Heart left ventricle (tissue), 16 donors: ENCODE data around the gene DPY19L3. TPM values are rescaled to one million over a fixed set of nuclear protein-coding genes. Genes with fewer than 3 reads are reported as not detected.

Experiments used
- ATAC-seq, 4 donors: fragments of 200-7000 bp; cut with Tn5 transposase; one replicate each; pipeline ENCODE4 v1.9.1; 2020 to 2022; ENCODE audit warnings: moderate library complexity in 4 of 4, mild to moderate bottlenecking in 3 of 4, moderate number of reproducible peaks in 1 of 4
- DNase-seq, 5 donors: peaks; one replicate each; pipeline ENCODE4 v3.0.0-alpha.2; 2020
- H3K27ac ChIP-seq, 12 donors: fragments of 200-600 bp; sonication (generic) in 4 of 12; one replicate each; pipeline versions ENCODE4 v1.5.0 to v1.8.0; 2016 to 2022; ENCODE audit warnings: mild to moderate bottlenecking in 2 of 12
- H3K27me3 ChIP-seq, 9 donors: fragments of 200-600 bp; sonication (generic) in 2 of 9; one replicate each; pipeline versions ENCODE4 v1.5.1 to v1.8.0; 2016 to 2022; ENCODE audit warnings: mild to moderate bottlenecking in 3 of 9
- H3K36me3 ChIP-seq, 9 donors: fragments of 200-600 bp; sonication (generic) in 2 of 9; one replicate each; pipeline versions ENCODE4 v1.5.0 to v1.8.0; 2018 to 2022; ENCODE audit warnings: mild to moderate bottlenecking in 2 of 9
- H3K4me1 ChIP-seq, 12 donors: fragments of 200-600 bp; sonication (generic) in 4 of 12; one replicate each; pipeline versions ENCODE4 v1.5.0 to v1.8.0; 2016 to 2022; ENCODE audit warnings: mild to moderate bottlenecking in 3 of 12
- H3K4me3 ChIP-seq, 12 donors: fragments of 200-600 bp; sonication (generic) in 4 of 12; one replicate each; pipeline versions ENCODE4 v1.5.0 to v1.8.0; 2017 to 2022; ENCODE audit warnings: mild to moderate bottlenecking in 9 of 12, moderate library complexity in 4 of 12
- H3K9me3 ChIP-seq, 12 donors: fragments of 200-600 bp; sonication (generic) in 4 of 12; one replicate each; pipeline versions ENCODE4 v1.5.0 to v1.8.0; 2016 to 2022; ENCODE audit warnings: mild to moderate bottlenecking in 1 of 12
- CTCF ChIP-seq, 12 donors: fragments of 200-600 bp; sonication (generic) in 4 of 12; IDR thresholded peaks; one replicate each; pipeline versions ENCODE4 v1.5.0 to v1.8.0; 2018 to 2022; ENCODE audit warnings: antibody characterized with exemption in 12 of 12, mild to moderate bottlenecking in 5 of 12
- POLR2A ChIP-seq, 2 donors: fragments of 450-650 bp; IDR thresholded peaks; one replicate each; pipeline ENCODE4 v1.6.1; 2017; ENCODE audit warnings: antibody characterized with exemption in 2 of 2, mild to moderate bottlenecking in 2 of 2, moderate library complexity in 2 of 2
- WGBS, 4 donors: extraction: QIAGEN DNeasy Blood & Tissue Kit in 2 of 4; methylation state at CpG; one replicate each; pipeline versions ENCODE4 v1.1.5 to v1.1.7; 2013 to 2018; 5-methylcytosine and 5-hydroxymethylcytosine counted together
- intact Hi-C, 10 donors: fragments of 100-400 bp; cut with DNase I; formaldehyde crosslinking; loops; one replicate each; pipeline versions ENCODE4 v1.11.1 to v1.14.2; 2022
- polyA plus RNA-seq, 2 donors: library from polyadenylated mRNA; stranded (reverse); fragments of 200-250 nt; gene quantifications; one replicate each; pipeline ENCODE4 v1.2.3, GENCODE V29; 2013
- total RNA-seq, 9 donors: library from RNA; depleted of rRNA in 2 of 9; stranded (reverse); fragments of >200 nt in 2 of 9; fragmentation: NEBNext Ultra II Directional in 3 of 9; extraction: Animal tissue kit (Norgen Biotek cat#: 25700) in 3 of 9; gene quantifications; one replicate each; pipeline versions ENCODE4 v1.1.0 to v1.2.4, GENCODE V29; 2016 to 2023
- donor health status: ischemic (EF 13 %, LVEDD 7.1; RV severe dilation, severe dysfunction).
- donor health status: healthy with polysubstance abuse.
- donor health status: DM: no; HTN: yes; CAD: no.
- donor health status: DM: no; HTN: no; CAD: no.
- donor health status: ischemic (EF 25% LVEDD 6.9; RV normal size, moderate dysfunction).
- donor health status: ischemic (EF 25% LVEDD 5.7; RV mildly dilated, moderate dysfunction).
- donor health status: healthy.
- donor health status: DM: yes; HTN: yes; CAD: no.
- donor health status: ischemic (EF 35%, LVEDD 5.7; RV mildly dilated, moderate dysfunction).
- donor health status: nonischemic (EF 11% LVEDD 7.7; RV severe dilation, severe dysfunction).
- donor health status: DM: yes; HTN: yes; CAD: no.
- donor health status: PGD.
- donor health status: ischemic (EF 29% LVEDD 5.4; RV normal size, mild dysfunction).
- donor health status: nonischemic (EF 23%, LVEDD 6.1; RV moderate dilation, normal function).

DPY19L3 gene
- total and polyA plus RNA-seq, 11 donors = 1.5 to 15.2 (median 5.3) TPM

GRCh38 chr19:32407004-32407992, 1.7 kb downstream of the DPY19L3 start:
- Histone ChIP-seq H3K9me3 (no peaks in the 10 kb centered on the region), H3K4me1 (peaks cover 0 to 26% (median 14%) of the 10 kb centered on the region in 12 donors), H3K27ac (peak overlapping the region in 2 of 12 donors; percentile 98), H3K27me3 (no peaks in the 10 kb centered on the region), H3K4me3 (peak overlapping the region in 9 of 12 donors; percentile 75 to 97 (median 87)), H3K36me3 (peaks cover 0 to 41% (median 30%) of the 10 kb centered on the region in 9 donors)
- 80 to 84% (median 81%) methylated on average over 19 of the region's 19 CpGs for WGBS, 4 donors
- DNase-seq (peak in 1 of 5 donors; percentile 41), ATAC-seq (no peak)
- TF ChIP-seq POLR2A (IDR thresholded peaks at IDR 0.05) (no peak), CTCF (IDR thresholded peaks at IDR 0.05) (no peak)
- intact Hi-C loops = loop anchor here in 6 of 10 donors (5.0 to 10.0 kb wide), 4 partner anchors 60 to 168 kb away; partner anchors contain the start of gene ZNF507 (in 5 of the 6)

- 54 to 65% (median 64%) methylated on average over 5 of the region's 5 CpGs for WGBS, 4 donors
- intact Hi-C loops = no loop called here
- peaks cover 0 to 56% (median 39%) of the 10 kb centered on the region in 9 donors for H3K36me3 ChIP-seq
Observed at GRCh38 chr19:32415246-32415645, 9.7 kb downstream of the DPY19L3 start.

GRCh38 chr19:32415669-32416068, 10.1 kb downstream of the DPY19L3 start:
- no peak for DNase-seq
- Histone ChIP-seq H3K4me3 (no peak overlapping the region), H3K9me3 (no peaks in the 10 kb centered on the region), H3K4me1 (no peaks in the 10 kb centered on the region), H3K27ac (no peak overlapping the region), H3K27me3 (no peaks in the 10 kb centered on the region), H3K36me3 (peaks cover 0 to 52% (median 36%) of the 10 kb centered on the region in 9 donors)
- WGBS, 4 donors = 92 to 95% (median 93%) methylated on average over 5 of the region's 5 CpGs
- intact Hi-C loops = no loop called here
- TF ChIP-seq POLR2A (IDR thresholded peaks at IDR 0.05) (no peak), CTCF (IDR thresholded peaks at IDR 0.05) (no peak)
- ATAC-seq = no peak

More at GRCh38 chr19:32415246-32415645, 9.7 kb downstream of the DPY19L3 start:
- TF ChIP-seq CTCF (IDR thresholded peaks at IDR 0.05) = no peak
- TF ChIP-seq POLR2A (IDR thresholded peaks at IDR 0.05) = no peak
- H3K27ac ChIP-seq = no peak overlapping the region
- no peak for DNase-seq
- ATAC-seq = no peak
- no peak overlapping the region for H3K4me3 ChIP-seq
- H3K27me3 ChIP-seq = no peaks in the 10 kb centered on the region
- no peaks in the 10 kb centered on the region for H3K9me3 ChIP-seq
- H3K4me1 ChIP-seq = no peaks in the 10 kb centered on the region

- TF ChIP-seq CTCF (IDR thresholded peaks at IDR 0.05) = no peak
- TF ChIP-seq POLR2A (IDR thresholded peaks at IDR 0.05) = no peak
- Histone ChIP-seq H3K4me1 (peaks cover 0 to 12% (median 0%) of the 10 kb centered on the region in 12 donors), H3K9me3 (no peaks in the 10 kb centered on the region), H3K27me3 (no peaks in the 10 kb centered on the region), H3K4me3 (no peak overlapping the region), H3K27ac (no peak overlapping the region), H3K36me3 (peaks cover 0 to 40% (median 24%) of the 10 kb centered on the region in 9 donors)
- ATAC-seq (no peak), DNase-seq (no peak)
- WGBS, 4 donors = 92 to 98% (median 94%) methylated on average over 8 of the region's 8 CpGs
- intact Hi-C loops = no loop called here
Observed at GRCh38 chr19:32416749-32417456, 11.3 kb downstream of the DPY19L3 start.
